IMR-90 (cell line): ENCODE data around the gene ZNF121. TPM values are rescaled to one million over a fixed set of nuclear protein-coding genes. Genes with fewer than 3 reads are reported as not detected.

Experiments used
- ATAC-seq: fragments of 200-7000 bp; cut with Tn5 transposase; 2 replicates; pipeline ENCODE4 v1.9.1; 2020; ENCODE audit warnings: low read depth, mild to moderate bottlenecking, moderate library complexity
- BruUV-seq: library from RNA; stranded (reverse); fragments of 400-500 nt; replicated peaks from 2 replicates; lab custom pipeline; 2021; lab: Mats Ljungman, UMichigan
- CTCF ChIA-PET: fragments of 300-600 bp; formaldehyde crosslinking; extraction: SDS; loops from one replicate; lab custom pipeline; 2021; ENCODE audit warnings: antibody characterized with exemption; lab: Yijun Ruan, JAX
- POLR2A ChIA-PET: fragments of 300-600 bp; sonication (Branson Sonifier 250); formaldehyde crosslinking; loops from one replicate; lab custom pipeline; 2022; ENCODE audit warnings: antibody characterized with exemption; ENCODE audit not compliant: unreplicated experiment; lab: Charles Lee
- DNase-seq: peaks from one replicate; pipeline ENCODE4 v3.0.0; 2013
- H2AFZ ChIP-seq: replicated peaks from 2 replicates; pipeline ENCODE3; 2013; ENCODE audit warnings: low read length, mild to moderate bottlenecking; ENCODE audit not compliant: poor library complexity
- H2AK5ac ChIP-seq: 2 replicates; pipeline ENCODE4 v1.6.1; 2013; ENCODE audit warnings: low read depth, low read length, inconsistent platforms
- H2AK9ac ChIP-seq: replicated peaks from 2 replicates; pipeline ENCODE3; 2013; ENCODE audit warnings: mild to moderate bottlenecking, low read depth, low read length, moderate library complexity; ENCODE audit not compliant: poor library complexity
- H2BK120ac ChIP-seq: 2 replicates; pipeline ENCODE4 v1.6.1; 2013; ENCODE audit warnings: low read depth, low read length, inconsistent platforms
- H2BK15ac ChIP-seq: 3 replicates; pipeline ENCODE4 v1.6.1; 2013; ENCODE audit warnings: low read depth, low read length, inconsistent platforms
- H2BK20ac ChIP-seq: 2 replicates; pipeline ENCODE4 v1.6.1; 2013; ENCODE audit warnings: low read depth, mild to moderate bottlenecking, inconsistent platforms, low read length, moderate library complexity
- H2BK5ac ChIP-seq: 2 replicates; pipeline ENCODE4 v1.6.1; 2013; ENCODE audit warnings: mild to moderate bottlenecking, low read depth, low read length, inconsistent platforms; ENCODE audit not compliant: poor library complexity, severe bottlenecking
- H3K14ac ChIP-seq: replicated peaks from 2 replicates; pipeline ENCODE4 v1.6.1; 2013; ENCODE audit warnings: low read depth, low read length, inconsistent platforms
- H3K18ac ChIP-seq: 2 replicates; pipeline ENCODE4 v1.6.1; 2013; ENCODE audit warnings: low read depth, low read length, control low read depth
- H3K23ac ChIP-seq: 2 replicates; pipeline ENCODE4 v1.6.1; 2013; ENCODE audit warnings: low read depth, low read length, inconsistent platforms
- H3K27ac ChIP-seq: 2 replicates; pipeline ENCODE4 v1.5.1; 2013; ENCODE audit warnings: mild to moderate bottlenecking, control low read depth, low read length; ENCODE audit not compliant: insufficient read depth
- H3K27me3 ChIP-seq: 2 replicates; pipeline ENCODE4 v1.6.1; 2013; ENCODE audit warnings: low read length; ENCODE audit not compliant: control insufficient read depth, insufficient read depth
- H3K36me3 ChIP-seq: 2 replicates; pipeline ENCODE4 v1.6.1; 2013; ENCODE audit warnings: low read length, mixed read lengths; ENCODE audit not compliant: control insufficient read depth, insufficient read depth
- H3K4ac ChIP-seq: 2 replicates; pipeline ENCODE4 v1.6.1; 2013; ENCODE audit warnings: low read depth, low read length, inconsistent platforms
- H3K4me1 ChIP-seq: 2 replicates; pipeline ENCODE4 v1.6.1; 2013; ENCODE audit warnings: low read length, mixed read lengths; ENCODE audit not compliant: control insufficient read depth, insufficient read depth
- H3K4me2 ChIP-seq: 2 replicates; pipeline ENCODE4 v1.6.1; 2013; ENCODE audit warnings: low read depth, mild to moderate bottlenecking, control low read depth, low read length, moderate library complexity
- H3K4me3 ChIP-seq: 2 replicates; pipeline ENCODE4 v1.5.1; 2013; ENCODE audit warnings: low read depth, mild to moderate bottlenecking, control low read depth, low read length, moderate library complexity; ENCODE audit not compliant: insufficient read depth
- H3K56ac ChIP-seq: 2 replicates; pipeline ENCODE4 v1.6.1; 2013; ENCODE audit warnings: low read length, inconsistent platforms; ENCODE audit not compliant: insufficient read depth; ENCODE audit errors: extremely low read depth
- H3K79me1 ChIP-seq, 2 experiments: 2 replicates each; pipeline ENCODE4 v1.6.1; 2013; ENCODE audit warnings: low read length in 2 of 2, inconsistent platforms in 1 of 2, low read depth in 1 of 2
- H3K9ac ChIP-seq: 2 replicates; pipeline ENCODE4 v1.6.1; 2013; ENCODE audit warnings: low read depth, low read length, control low read depth
- H3K9me1 ChIP-seq: 2 replicates; pipeline ENCODE4 v1.6.1; 2013; ENCODE audit warnings: low read length, inconsistent platforms; ENCODE audit not compliant: insufficient read depth
- H3K9me3 ChIP-seq: 2 replicates; pipeline ENCODE4 v1.6.1; 2013; ENCODE audit warnings: low read length; ENCODE audit not compliant: control insufficient read depth, insufficient read depth
- H4K20me1 ChIP-seq: 2 replicates; pipeline ENCODE4 v1.6.1; 2013; ENCODE audit warnings: low read length, inconsistent platforms; ENCODE audit not compliant: insufficient read depth
- H4K5ac ChIP-seq: 2 replicates; pipeline ENCODE4 v1.6.1; 2013; ENCODE audit warnings: mild to moderate bottlenecking, low read depth, low read length, control low read depth
- H4K8ac ChIP-seq, 2 experiments: 2 replicates each; pipeline ENCODE4 v1.6.1; 2013; ENCODE audit warnings: low read depth in 2 of 2, low read length in 2 of 2, control low read depth in 1 of 2, inconsistent platforms in 1 of 2
- H4K91ac ChIP-seq: 2 replicates; pipeline ENCODE4 v1.6.1; 2013; ENCODE audit warnings: low read depth, low read length, inconsistent platforms; ENCODE audit not compliant: insufficient read depth
- CEBPB ChIP-seq: IDR thresholded peaks from 2 replicates; pipeline ENCODE4 v1.6.1; 2012; ENCODE audit warnings: low read depth, low read length, improper control_type of control experiment
- CTCF ChIP-seq: conservative IDR thresholded peaks from 2 replicates; pipeline ENCODE4 v1.5.1; 2012; ENCODE audit warnings: mild to moderate bottlenecking, low read depth, low read length, improper control_type of control experiment
- MAFK ChIP-seq: IDR thresholded peaks from 2 replicates; pipeline ENCODE4 v1.6.1; 2012; ENCODE audit warnings: low read depth, low read length, improper control_type of control experiment
- RAD21 ChIP-seq: IDR thresholded peaks from 2 replicates; pipeline ENCODE4 v1.6.1; 2012; ENCODE audit warnings: low read length, improper control_type of control experiment
- RFX5 ChIP-seq: IDR thresholded peaks from 2 replicates; pipeline ENCODE4 v1.8.0; 2012; ENCODE audit warnings: low read depth, mild to moderate bottlenecking, low read length, moderate library complexity
- SMC3 ChIP-seq: fragments of 150-350 bp; IDR thresholded peaks from 2 replicates; pipeline ENCODE4 v1.6.1; 2016; ENCODE audit warnings: low read depth, mild to moderate bottlenecking, antibody characterized with exemption, low read length, moderate library complexity
- WGBS, 2 experiments: methylation state at CpG; one replicate each; pipeline versions ENCODE4 v1.1.5 to v1.1.7; 2013; ENCODE audit warnings: missing lambda C conversion rate in 2 of 2; ENCODE audit not compliant: insufficient read length in 1 of 2; ENCODE audit errors: extremely low coverage in 2 of 2; 5-methylcytosine and 5-hydroxymethylcytosine counted together
- dilution Hi-C: fragments of 300-500 bp; cut with HindIII; formaldehyde crosslinking; loops from one replicate; pipeline ENCODE4 v1.14.3; 2018; ENCODE audit warnings: low sequenced_read_pairs; ENCODE audit not compliant: unreplicated experiment
- in situ Hi-C: fragments of 300-500 bp; cut with MboI; formaldehyde crosslinking; loops from 3 replicates; pipeline ENCODE4 v1.14.3; 2019; ENCODE audit warnings: low sequenced_read_pairs, inconsistent platforms, mixed read lengths
- intact Hi-C: fragments of 100-400 bp; cut with micrococcal nuclease; formaldehyde crosslinking; loops from 2 replicates; pipeline ENCODE4 v1.10.0; 2022
- polyA plus RNA-seq, 3 experiments: library from polyadenylated mRNA; depleted of rRNA; stranded (reverse); fragments of >200 nt; gene quantifications; 2 replicates each; pipeline ENCODE4 v1.2.3, GENCODE V29; 2012; ENCODE audit warnings: low replicate concordance in 1 of 3
- total RNA-seq: library from RNA; depleted of rRNA; stranded (reverse); fragments of >200 nt; gene quantifications from 2 replicates; pipeline ENCODE4 v1.2.3, GENCODE V29; 2012

The ZNF121 gene
- total and polyA plus RNA-seq, 2 of the 4 experiments (the other 2 are of a cell fraction), result 3.1 to 62.9 TPM

GRCh38 chr19:9586764-9587163 is 2.5 kb upstream of the ZNF121 start:
- CTCF ChIA-PET, result interaction anchor here (0.6 to 1.3 kb wide), 6 partner anchors 8 to 81 kb away, joined by 3 to 5 read pairs (median 3); no protein-coding TSS in a partner anchor

More at GRCh38 chr19:9586764-9587163, 2.5 kb upstream of the ZNF121 start:
- Histone ChIP-seq H2AK5ac (no peak overlapping the region), H3K4me3 (no peak overlapping the region), H3K9me1 (no peaks in the 10 kb centered on the region), H3K4me1 (no peaks in the 10 kb centered on the region), H2BK15ac (no peak overlapping the region), H3K79me1 (peaks cover 4 to 6% of the 10 kb centered on the region in 2 experiments; a peak in 3 of 4 replicates), H3K23ac (no peak overlapping the region), H3K36me3 (0 out of 2 replicates have a peak, but pooled peaks cover 2% of the 10 kb centered on the region), H3K18ac (no peak overlapping the region), H3K9me3 (0 out of 2 replicates have a peak, but pooled peaks cover 2% of the 10 kb centered on the region), H2BK20ac (no peak overlapping the region), H3K56ac (no peak overlapping the region), H3K14ac (no peak overlapping the region), H2BK5ac (no peak overlapping the region), H2BK120ac (no peak overlapping the region), H3K4me2 (no peak overlapping the region), H3K27me3 (peaks cover 2% of the 10 kb centered on the region; the same call in 1 of the 2 replicates), H3K27ac (no peak overlapping the region), H3K4ac (no peak overlapping the region), H2AFZ (peak overlapping the region; percentile 24), H4K91ac (no peak overlapping the region), H4K20me1 (no peaks in the 10 kb centered on the region; the same call in 1 of the 2 replicates), H2AK9ac (peak overlapping the region; percentile 31), H4K5ac (no peak overlapping the region), H3K9ac (no peak overlapping the region), H4K8ac (no peak overlapping the region)
- intact Hi-C loops (loop anchor here (1.0 to 10.0 kb wide), 2 partner anchors 204 to 272 kb away; no protein-coding TSS in a partner anchor), dilution Hi-C loops (no loop called here), in situ Hi-C loops (no loop called here)
- no TSS peak for BruUV-seq
- ATAC-seq, result peak; percentile 43; the same call in 1 of the 2 replicates
- no CpG with 5 or more reads among the region's 7 CpGs for WGBS, 2 experiments
- TF ChIP-seq CTCF (peak; percentile 65), CEBPB (no peak), RFX5 (no peak), RAD21 (peak; percentile 73), SMC3 (peak; percentile 62), MAFK (peak; percentile 43; the same call in 1 of the 2 replicates)
- DNase-seq, result peak; percentile 68
- POLR2A ChIA-PET, result interaction anchor here (1.3 kb wide), 1 partner anchor 35 kb away, joined by 5 read pairs; no protein-coding TSS in a partner anchor
